ENCODE measurements around the gene GPS2.

DNA sequence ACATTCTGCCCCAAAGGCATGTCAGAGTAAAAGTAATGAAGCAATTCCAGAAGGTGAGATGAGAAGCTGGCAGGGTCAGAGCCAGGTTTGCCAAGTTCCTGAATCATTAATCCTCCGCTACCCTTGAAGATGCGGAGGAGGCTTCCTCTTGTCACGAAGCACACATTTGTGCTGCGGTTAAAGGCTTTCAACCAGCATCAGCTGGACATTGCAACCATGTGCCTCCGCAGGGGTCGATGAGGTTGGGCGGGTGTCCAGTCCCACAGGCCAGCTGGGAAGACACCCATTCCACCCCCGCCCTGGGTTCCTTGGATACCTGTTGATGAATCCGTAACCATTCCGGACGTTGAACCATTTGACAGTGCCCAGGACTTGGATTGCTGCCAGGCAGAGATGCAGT, 22.0 kb downstream of the GPS2 start:
- TF ChIP-seq LEF1 (IDR thresholded peaks at IDR 0.05; ENCODE audit: borderline replicate concordance) = no peak
- TF ChIP-seq ZNF384 (IDR thresholded peaks at IDR 0.05) = no peak
